AG04450 (cell line): ENCODE results near the gene FSTL5. TPM values are rescaled to one million over a fixed set of nuclear protein-coding genes. Genes with fewer than 3 reads are reported as not detected.

Experiments used
- CTCF ChIA-PET: fragments of 300-600, 350-600 bp; formaldehyde crosslinking; extraction: SDS; loops from one replicate; lab custom pipeline; 2022; ENCODE audit warnings: antibody characterized with exemption, inconsistent platforms; lab: Charles Lee
- POLR2A ChIA-PET: fragments of 350-600 bp; formaldehyde crosslinking; extraction: SDS; loops from one replicate; lab custom pipeline; 2021; ENCODE audit warnings: antibody characterized with exemption, inconsistent platforms; lab: Yijun Ruan, JAX
- DNase-seq: peaks from one replicate; pipeline ENCODE4 v3.0.0-alpha.2; 2011; ENCODE audit warnings: low read depth, low spot score
- H3K27ac ChIP-seq: one replicate; pipeline ENCODE4 v1.5.1; 2012; ENCODE audit warnings: low read depth, low read length, control low read depth
- H3K27me3 ChIP-seq: one replicate; pipeline ENCODE4 v1.6.0; 2012; ENCODE audit warnings: low read length; ENCODE audit not compliant: control insufficient read depth, insufficient read depth
- H3K4me3 ChIP-seq: 2 replicates; pipeline ENCODE4 v1.5.1; 2011; ENCODE audit warnings: mild to moderate bottlenecking, low read depth, low read length, control low read depth
- H3K9me3 ChIP-seq: 2 replicates; pipeline ENCODE4 v1.5.1; 2012; ENCODE audit warnings: low read length; ENCODE audit not compliant: control insufficient read depth, insufficient read depth
- CTCF ChIP-seq: IDR thresholded peaks from 2 replicates; pipeline ENCODE4 v1.5.1; 2011; ENCODE audit warnings: low read depth, low read length, control low read depth, inconsistent platforms
- polyA plus RNA-seq: library from polyadenylated mRNA; depleted of rRNA; stranded (reverse); fragments of >200 nt; gene quantifications from 2 replicates; pipeline ENCODE4 v1.2.3, GENCODE V29; 2011

FSTL5 gene
- polyA plus RNA-seq, 1 experiment: not detected

GRCh38 chr4:161704653-161705052 is 459.1 kb downstream of the FSTL5 start:
- DNase-seq: no peak
- Histone ChIP-seq H3K27ac (no peak overlapping the region), H3K4me3 (no peak overlapping the region), H3K27me3 (no peaks in the 10 kb centered on the region), H3K9me3 (no peaks in the 10 kb centered on the region)
- ChIA-PET POLR2A (no interaction called here), CTCF (no interaction called here)
- TF ChIP-seq CTCF: no peak

GRCh38 chr4:161704040-161704439 is 459.8 kb downstream of the FSTL5 start:
- no peaks in the 10 kb centered on the region for H3K9me3 ChIP-seq
- POLR2A ChIA-PET: no interaction called here
- H3K27ac ChIP-seq: no peak overlapping the region
- H3K27me3 ChIP-seq: no peaks in the 10 kb centered on the region
- no peak for DNase-seq
- no peak for TF ChIP-seq CTCF
- H3K4me3 ChIP-seq: no peak overlapping the region
- CTCF ChIA-PET: no interaction called here

GRCh38 chr4:161702287-161702686 is 461.5 kb downstream of the FSTL5 start:
- no peak overlapping the region for H3K4me3 ChIP-seq
- no peak overlapping the region for H3K27ac ChIP-seq
- 0 out of 2 replicates have a peak, but pooled peaks have one; percentile 11 for TF ChIP-seq CTCF
- no peaks in the 10 kb centered on the region for H3K27me3 ChIP-seq
- ChIA-PET POLR2A (no interaction called here), CTCF (no interaction called here)
- DNase-seq: no peak
- H3K9me3 ChIP-seq: no peaks in the 10 kb centered on the region

GRCh38 chr4:161696944-161697343 is 466.9 kb downstream of the FSTL5 start:
- POLR2A ChIA-PET: no interaction called here
- DNase-seq: no peak
- H3K27me3 ChIP-seq: no peaks in the 10 kb centered on the region
- H3K9me3 ChIP-seq: no peaks in the 10 kb centered on the region
- H3K27ac ChIP-seq: no peak overlapping the region
- no peak for TF ChIP-seq CTCF
- H3K4me3 ChIP-seq: no peak overlapping the region
- CTCF ChIA-PET: no interaction called here

GRCh38 chr4:161680146-161680545 is 483.7 kb downstream of the FSTL5 start:
- POLR2A ChIA-PET: no interaction called here
- no peak for DNase-seq
- CTCF ChIA-PET: no interaction called here

More at GRCh38 chr4:161680146-161680545, 483.7 kb downstream of the FSTL5 start:
- Histone ChIP-seq H3K27ac (no peak overlapping the region), H3K9me3 (no peaks in the 10 kb centered on the region), H3K4me3 (no peak overlapping the region), H3K27me3 (no peaks in the 10 kb centered on the region)
- no peak for TF ChIP-seq CTCF
